Bronchial smooth muscle cell (primary cell): ENCODE results near the gene CT55. TPM values are rescaled to one million over a fixed set of nuclear protein-coding genes. Genes with fewer than 3 reads are reported as not detected.

Experiments
- total RNA-seq: library from RNA; depleted of rRNA; stranded (reverse); fragments of >200 nt; gene quantifications from 2 replicates; pipeline ENCODE4 v1.2.1, GENCODE V29; 2014

The CT55 gene
- not detected in 2 replicates for total RNA-seq

GRCh38 chrX:135170877-135171519, at the start of gene CT55:
Gene CT55, minus strand, starts transcription at chrX:135171398. Its CDS starts 227 bp downstream, at chrX:135171171.

GRCh38 chrX:135120056-135120576, 51.1 kb downstream of the CT55 start, which contains the start of gene ETDB:
Gene ETDB, minus strand, starts transcription at chrX:135120526. Its CDS starts 1,265 bp downstream, at chrX:135119261.

Other genes starting within 250 kb of the CT55 start
- 5.7 and 7.4 TPM in 2 replicates for gene SMIM10, start 180.4 kb downstream of the CT55 start, total RNA-seq
- 2.9 and 4.1 TPM in 2 replicates for gene RTL8B, start 148.9 kb downstream of the CT55 start, total RNA-seq
- gene RTL8C, start 139.0 kb downstream of the CT55 start, total RNA-seq: 45.9 and 46.7 TPM in 2 replicates
- gene RTL8A, start 119.3 kb downstream of the CT55 start, total RNA-seq: 4.1 and 4.6 TPM in 2 replicates
- gene SMIM10L2B, start 72.7 kb downstream of the CT55 start, total RNA-seq: 0.63 and 1.0 TPM in 2 replicates
- gene ETDB, start 50.9 kb downstream of the CT55 start, total RNA-seq: not detected in 2 replicates
- gene ETDA, start 80.7 kb upstream of the CT55 start, total RNA-seq: not detected in 2 replicates
- not detected in 2 replicates for gene ETDC, start 138.1 kb upstream of the CT55 start, total RNA-seq
- gene ZNF75D, start 172.7 kb upstream of the CT55 start, total RNA-seq: 9.0 and 12.6 TPM in 2 replicates
- gene ZNF449, start 173.4 kb upstream of the CT55 start, total RNA-seq: 4.7 and 10.2 TPM in 2 replicates